Brain microvascular endothelial cell (primary cell): ENCODE measurements around the gene NACAD.

Source experiments
- DNase-seq: peaks from one replicate; pipeline ENCODE4 v3.0.0-alpha.2; 2020
- H3K27ac ChIP-seq: fragments of 250-450 bp; sonication (Bioruptor Pico); 2 replicates; pipeline ENCODE4 v1.5.1; 2020; ENCODE audit warnings: mild to moderate bottlenecking, moderate library complexity
- H3K27me3 ChIP-seq: fragments of 250-450 bp; sonication (Bioruptor Pico); replicated peaks from 2 replicates; pipeline ENCODE4 v1.5.1; 2020; ENCODE audit warnings: mild to moderate bottlenecking
- H3K36me3 ChIP-seq: fragments of 250-450 bp; sonication (Bioruptor Pico); replicated peaks from 2 replicates; pipeline ENCODE4 v1.5.1; 2020; ENCODE audit warnings: mild to moderate bottlenecking
- H3K4me3 ChIP-seq: 2 replicates; pipeline ENCODE4 v1.5.1; 2011; ENCODE audit warnings: low read depth, mild to moderate bottlenecking, control low read depth, low read length, moderate library complexity
- in situ Hi-C: cut with HindIII; loops from 2 replicates; pipeline ENCODE4 v1.10.0; 2017; ENCODE audit warnings: low sequenced_read_pairs, low pct_ligation_motif_present
- TF ChIP-seq, protein P1 (sequence below): IDR thresholded peaks from 2 replicates; pipeline ENCODE4 v1.5.1; 2011; ENCODE audit warnings: low read depth, mild to moderate bottlenecking, moderate library complexity, low read length, control low read depth, inconsistent platforms; ENCODE audit errors: missing control alignments

Gene NACAD

DNA sequence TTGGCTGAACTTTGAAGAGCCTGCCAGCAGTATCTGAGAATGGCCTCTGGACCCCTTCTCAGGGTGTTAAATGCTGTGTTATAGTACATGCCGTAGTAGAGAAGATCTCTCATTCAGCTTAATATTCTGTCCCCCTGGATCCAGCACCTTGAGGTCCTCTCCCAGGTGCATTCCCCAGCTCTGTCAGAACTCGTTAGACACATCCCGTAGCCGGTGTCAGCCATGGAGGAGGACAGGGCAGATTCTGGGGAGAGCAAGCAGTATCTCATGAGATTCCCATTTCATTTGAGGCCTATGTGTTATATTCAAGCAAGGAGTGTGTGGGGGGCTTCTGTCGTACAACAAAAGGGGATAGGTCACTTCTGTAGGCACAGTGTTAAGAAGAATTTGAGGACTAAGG, 34.8 kb downstream of the NACAD start:
- H3K27me3 ChIP-seq: no peaks in the 10 kb centered on the region
- no peak overlapping the region for H3K27ac ChIP-seq
- no peak for DNase-seq
- no peak overlapping the region for H3K4me3 ChIP-seq
- in situ Hi-C loops: no loop called here
- H3K36me3 ChIP-seq: peaks cover 5% of the 10 kb centered on the region
- TF ChIP-seq, protein P1, sequence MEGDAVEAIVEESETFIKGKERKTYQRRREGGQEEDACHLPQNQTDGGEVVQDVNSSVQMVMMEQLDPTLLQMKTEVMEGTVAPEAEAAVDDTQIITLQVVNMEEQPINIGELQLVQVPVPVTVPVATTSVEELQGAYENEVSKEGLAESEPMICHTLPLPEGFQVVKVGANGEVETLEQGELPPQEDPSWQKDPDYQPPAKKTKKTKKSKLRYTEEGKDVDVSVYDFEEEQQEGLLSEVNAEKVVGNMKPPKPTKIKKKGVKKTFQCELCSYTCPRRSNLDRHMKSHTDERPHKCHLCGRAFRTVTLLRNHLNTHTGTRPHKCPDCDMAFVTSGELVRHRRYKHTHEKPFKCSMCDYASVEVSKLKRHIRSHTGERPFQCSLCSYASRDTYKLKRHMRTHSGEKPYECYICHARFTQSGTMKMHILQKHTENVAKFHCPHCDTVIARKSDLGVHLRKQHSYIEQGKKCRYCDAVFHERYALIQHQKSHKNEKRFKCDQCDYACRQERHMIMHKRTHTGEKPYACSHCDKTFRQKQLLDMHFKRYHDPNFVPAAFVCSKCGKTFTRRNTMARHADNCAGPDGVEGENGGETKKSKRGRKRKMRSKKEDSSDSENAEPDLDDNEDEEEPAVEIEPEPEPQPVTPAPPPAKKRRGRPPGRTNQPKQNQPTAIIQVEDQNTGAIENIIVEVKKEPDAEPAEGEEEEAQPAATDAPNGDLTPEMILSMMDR: no peak

DNA sequence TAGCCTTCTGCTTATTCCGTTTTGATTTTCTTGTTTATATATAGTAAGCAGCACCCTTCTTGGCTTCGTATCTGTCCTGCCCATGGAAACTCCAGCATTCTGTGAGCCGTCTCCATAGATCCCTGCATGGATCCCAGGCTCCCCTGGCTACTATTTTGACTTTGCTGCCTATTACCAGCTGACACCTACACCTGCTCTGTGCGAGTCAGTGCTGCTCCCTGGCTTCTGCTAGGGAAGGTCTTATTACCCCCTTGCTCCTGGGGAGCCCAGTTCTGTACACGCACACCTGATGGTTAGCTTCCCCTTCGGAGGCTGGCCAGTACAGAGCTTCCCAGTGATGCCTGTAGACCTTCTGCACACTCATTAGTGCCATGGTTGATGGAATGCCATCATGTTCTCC, 35.4 kb downstream of the NACAD start:
- Histone ChIP-seq H3K4me3 (no peak overlapping the region), H3K27ac (no peak overlapping the region), H3K27me3 (no peaks in the 10 kb centered on the region), H3K36me3 (peaks cover 5% of the 10 kb centered on the region)
- no peak for DNase-seq
- TF ChIP-seq, protein P1: no peak
- in situ Hi-C loops: no loop called here

DNA sequence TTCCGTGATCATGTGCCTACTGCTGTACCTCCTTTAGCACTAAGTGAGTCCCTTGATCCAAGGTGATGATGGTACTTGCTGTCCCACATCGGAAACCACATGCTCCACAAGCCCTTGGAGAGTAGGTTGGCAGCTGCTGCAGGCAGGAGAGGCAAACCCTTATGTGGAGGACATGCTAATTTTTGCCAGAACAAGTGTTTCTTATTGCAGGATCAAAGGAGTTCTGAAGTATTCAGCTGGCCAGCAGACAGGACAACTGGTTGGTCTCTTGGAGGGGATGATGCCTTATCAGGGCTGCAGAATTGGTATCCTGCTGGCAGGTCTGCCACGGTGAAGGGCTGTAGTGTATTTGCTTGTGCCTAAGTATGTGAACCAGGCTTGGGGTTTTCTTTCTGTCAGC, 36.8 kb downstream of the NACAD start:
- TF ChIP-seq, protein P1: no peak
- no peak for DNase-seq
- Histone ChIP-seq H3K27ac (no peak overlapping the region), H3K27me3 (no peaks in the 10 kb centered on the region), H3K4me3 (no peak overlapping the region), H3K36me3 (peaks cover 5% of the 10 kb centered on the region)
- in situ Hi-C loops: no loop called here

DNA sequence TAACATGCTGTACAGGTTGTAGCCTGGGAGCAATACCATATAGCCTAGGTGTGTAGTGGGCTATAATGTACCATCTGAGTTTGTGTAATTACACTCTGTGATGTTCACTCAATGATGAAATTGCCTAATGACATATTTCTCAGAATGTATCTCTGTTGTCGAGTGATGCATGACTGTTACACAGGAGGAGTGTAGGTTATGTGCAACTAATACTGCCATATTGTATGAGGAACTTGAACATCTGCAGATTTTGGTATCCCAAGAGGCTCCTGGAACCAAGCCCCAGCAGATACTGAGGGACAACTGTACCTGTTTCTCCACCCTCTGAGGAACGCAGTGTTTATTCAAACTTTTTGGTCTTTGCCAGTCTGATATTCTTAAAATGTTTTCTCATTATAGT, 38.6 kb downstream of the NACAD start:
- TF ChIP-seq, protein P1: no peak
- H3K4me3 ChIP-seq: no peak overlapping the region
- in situ Hi-C loops: no loop called here
- H3K27me3 ChIP-seq: no peaks in the 10 kb centered on the region
- DNase-seq: no peak
- H3K36me3 ChIP-seq: peaks cover 8% of the 10 kb centered on the region
- H3K27ac ChIP-seq: no peak overlapping the region

DNA sequence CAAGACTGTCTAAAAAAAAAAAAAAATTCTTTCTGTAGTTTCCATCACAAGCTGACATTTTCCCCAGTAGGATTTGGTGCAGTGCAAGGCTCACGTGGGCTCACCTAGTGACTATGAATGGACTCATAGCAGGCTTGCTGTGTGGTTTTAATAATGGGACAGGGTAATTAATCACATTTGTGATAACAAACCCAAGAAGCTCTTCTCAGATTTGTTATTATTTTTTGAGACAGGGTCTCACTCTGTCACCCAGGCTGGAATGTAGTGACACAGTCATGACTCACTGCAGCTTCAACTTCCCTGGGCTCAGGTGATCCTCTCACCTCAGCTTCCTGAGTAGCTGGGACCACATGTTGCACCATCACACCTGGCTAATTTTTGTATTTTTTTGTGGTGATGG, 40.0 kb downstream of the NACAD start:
- TF ChIP-seq, protein P1: no peak
- Histone ChIP-seq H3K27ac (no peak overlapping the region), H3K36me3 (peaks cover 8% of the 10 kb centered on the region), H3K4me3 (no peak overlapping the region), H3K27me3 (no peaks in the 10 kb centered on the region)
- in situ Hi-C loops: no loop called here
- DNase-seq: no peak

DNA sequence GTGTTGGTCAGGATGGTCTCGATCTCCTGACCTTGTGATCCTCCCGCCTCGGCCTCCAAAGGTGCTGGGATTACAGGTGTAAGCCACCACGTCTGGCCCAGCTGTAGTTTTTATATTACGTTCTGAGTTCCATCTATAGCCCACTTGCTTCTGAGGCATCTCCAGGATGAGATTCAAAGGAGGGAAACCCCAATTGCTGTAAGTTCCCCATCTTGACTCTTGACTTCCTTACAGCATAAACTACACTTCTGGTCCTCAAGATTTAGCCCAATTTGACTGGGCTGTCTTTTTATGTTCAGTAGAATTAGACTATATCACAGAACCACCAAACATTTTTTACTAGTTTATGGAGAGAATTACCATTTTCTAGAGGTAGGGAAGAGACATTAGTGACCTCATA, 44.4 kb downstream of the NACAD start:
- Histone ChIP-seq H3K27me3 (no peaks in the 10 kb centered on the region), H3K36me3 (peaks cover 19% of the 10 kb centered on the region), H3K27ac (no peak overlapping the region), H3K4me3 (no peak overlapping the region)
- in situ Hi-C loops: no loop called here
- TF ChIP-seq, protein P1: no peak
- no peak for DNase-seq
